Psoas muscle (tissue), 8 donors: ENCODE measurements around the gene NRF1. TPM values are rescaled to one million over a fixed set of nuclear protein-coding genes. Genes with fewer than 3 reads are reported as not detected.

Experiments used
- ATAC-seq, 4 donors: fragments of 200-7000 bp; cut with Tn5 transposase; one replicate each; pipeline ENCODE4 v1.9.1; 2020; ENCODE audit warnings: moderate library complexity in 3 of 4, mild to moderate bottlenecking in 2 of 4
- DNase-seq, 2 donors: peaks; one replicate each; pipeline ENCODE4 v3.0.0-alpha.2; 2020
- H3K27ac ChIP-seq: fragments of 200-600 bp; one replicate; pipeline ENCODE4 v1.8.0; 2022
- H3K27me3 ChIP-seq, 3 donors: fragments of 200-600 bp in 1 of 3; one replicate each; pipeline versions ENCODE4 v1.6.1 to v1.8.0; 2013 to 2022; ENCODE audit warnings: low read length in 2 of 3, mild to moderate bottlenecking in 2 of 3, moderate library complexity in 1 of 3; ENCODE audit not compliant: insufficient read depth in 3 of 3
- H3K36me3 ChIP-seq, 2 donors: fragments of 200-600 bp in 1 of 2; one replicate each; pipeline versions ENCODE4 v1.6.1 to v1.8.0; 2013 to 2022; ENCODE audit warnings: low read depth in 1 of 2, mild to moderate bottlenecking in 1 of 2, moderate library complexity in 1 of 2; ENCODE audit not compliant: insufficient read depth in 1 of 2
- H3K4me1 ChIP-seq: fragments of 200-600 bp; one replicate; pipeline ENCODE4 v1.8.0; 2022
- H3K4me3 ChIP-seq: fragments of 200-600 bp; one replicate; pipeline ENCODE4 v1.8.0; 2022; ENCODE audit warnings: mild to moderate bottlenecking
- H3K9me3 ChIP-seq: fragments of 200-600 bp; one replicate; pipeline ENCODE4 v1.8.0; 2022
- CTCF ChIP-seq: fragments of 200-600 bp; IDR thresholded peaks from one replicate; pipeline ENCODE4 v1.8.0; 2022; ENCODE audit warnings: antibody characterized with exemption
- WGBS, 3 donors: extraction: QIAGEN DNeasy Blood & Tissue Kit; methylation state at CpG; one replicate each; pipeline versions ENCODE4 v1.1.6 to v1.1.7; 2013; 5-methylcytosine and 5-hydroxymethylcytosine counted together
- intact Hi-C, 2 donors: fragments of 100-400 bp; cut with DNase I; formaldehyde crosslinking; loops; one replicate each; pipeline versions ENCODE4 v1.11.0 to v1.14.2; 2022
- polyA plus RNA-seq, 3 donors: library from polyadenylated mRNA; stranded (reverse); fragments of 200-250 nt; gene quantifications; one replicate each; pipeline ENCODE4 v1.2.3, GENCODE V29; 2013
- total RNA-seq, 4 donors: library from RNA; stranded (reverse); fragmentation: NEBNext Ultra II Directional in 2 of 4; extraction: Animal tissue kit (Norgen Biotek cat#: 25700) in 2 of 4; gene quantifications; one replicate each; pipeline versions ENCODE4 v1.2.1 to v1.2.4, GENCODE V29; 2021 to 2023
- donor health status: healthy with polysubstance abuse.
- donor health status: DM: no; HTN: no; CAD: no; lungs with moderate emphysema.
- donor health status: Bipolar disorder and iron deficiency.
- donor health status: healthy.
- donor health status: DM: yes; HTN: yes; CAD: no.
- donor health status: DM: no; HTN: no; CAD: no.
- donor health status: DM: no; HTN: no; CAD: no.
- donor health status: DM: yes; HTN: yes; CAD: no.

Gene NRF1
- total and polyA plus RNA-seq, 7 donors = 4.4 to 13.7 (median 10.0) TPM

DNA sequence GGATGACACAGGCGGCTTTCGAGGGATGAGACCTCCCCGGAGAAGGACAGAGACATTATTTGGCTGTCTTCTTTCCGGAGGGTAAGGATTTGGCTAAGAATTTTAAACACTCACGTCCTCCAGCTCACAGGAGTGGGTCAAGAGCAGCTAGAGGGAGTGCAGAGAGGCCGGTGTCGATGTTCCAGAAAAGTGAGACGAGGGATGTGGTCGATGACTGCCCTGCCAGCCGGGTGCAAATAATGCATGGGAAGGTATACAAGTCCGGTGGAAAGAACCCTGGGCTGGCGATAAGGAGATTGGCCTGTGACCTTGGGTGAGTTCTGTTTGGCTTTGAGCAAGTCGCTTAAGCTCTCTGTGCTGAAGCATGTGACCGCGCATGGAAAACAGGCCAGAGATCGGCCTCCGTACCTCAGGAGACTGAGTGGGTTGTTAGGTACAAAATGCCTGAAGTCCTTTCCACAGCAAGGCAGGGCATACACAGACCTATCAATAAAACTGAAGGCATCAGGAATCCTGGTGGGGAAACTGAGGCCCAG is 192.1 kb downstream of the NRF1 start:
- ATAC-seq (no peak), DNase-seq (no peak)
- H3K4me3 ChIP-seq = no peak overlapping the region
- 92 to 93% (median 92%) methylated on average over 17 of the region's 17 CpGs for WGBS, 3 donors
- TF ChIP-seq CTCF = no peak
- no peak overlapping the region for H3K27ac ChIP-seq
- intact Hi-C loops = no loop called here
- peaks cover 1% of the 10 kb centered on the region for H3K4me1 ChIP-seq
- no peaks in the 10 kb centered on the region for H3K27me3 ChIP-seq
- H3K36me3 ChIP-seq = no peaks in the 10 kb centered on the region
- no peaks in the 10 kb centered on the region for H3K9me3 ChIP-seq

GRCh38 chr7:129804111-129804889 is 192.8 kb downstream of the NRF1 start:
- WGBS, 3 donors = 62 to 64% (median 63%) methylated on average over 21 to 22 of the region's 22 CpGs
- H3K27me3 ChIP-seq = no peaks in the 10 kb centered on the region
- intact Hi-C loops = no loop called here
- H3K27ac ChIP-seq = no peak overlapping the region
- no peak overlapping the region for H3K4me3 ChIP-seq
- H3K9me3 ChIP-seq = no peaks in the 10 kb centered on the region
- no peak for TF ChIP-seq CTCF
- ATAC-seq = peak in 3 of 4 donors; percentile 40 to 43 (median 40)
- H3K4me1 ChIP-seq = no peaks in the 10 kb centered on the region
- H3K36me3 ChIP-seq = no peaks in the 10 kb centered on the region
- DNase-seq = no peak

DNA sequence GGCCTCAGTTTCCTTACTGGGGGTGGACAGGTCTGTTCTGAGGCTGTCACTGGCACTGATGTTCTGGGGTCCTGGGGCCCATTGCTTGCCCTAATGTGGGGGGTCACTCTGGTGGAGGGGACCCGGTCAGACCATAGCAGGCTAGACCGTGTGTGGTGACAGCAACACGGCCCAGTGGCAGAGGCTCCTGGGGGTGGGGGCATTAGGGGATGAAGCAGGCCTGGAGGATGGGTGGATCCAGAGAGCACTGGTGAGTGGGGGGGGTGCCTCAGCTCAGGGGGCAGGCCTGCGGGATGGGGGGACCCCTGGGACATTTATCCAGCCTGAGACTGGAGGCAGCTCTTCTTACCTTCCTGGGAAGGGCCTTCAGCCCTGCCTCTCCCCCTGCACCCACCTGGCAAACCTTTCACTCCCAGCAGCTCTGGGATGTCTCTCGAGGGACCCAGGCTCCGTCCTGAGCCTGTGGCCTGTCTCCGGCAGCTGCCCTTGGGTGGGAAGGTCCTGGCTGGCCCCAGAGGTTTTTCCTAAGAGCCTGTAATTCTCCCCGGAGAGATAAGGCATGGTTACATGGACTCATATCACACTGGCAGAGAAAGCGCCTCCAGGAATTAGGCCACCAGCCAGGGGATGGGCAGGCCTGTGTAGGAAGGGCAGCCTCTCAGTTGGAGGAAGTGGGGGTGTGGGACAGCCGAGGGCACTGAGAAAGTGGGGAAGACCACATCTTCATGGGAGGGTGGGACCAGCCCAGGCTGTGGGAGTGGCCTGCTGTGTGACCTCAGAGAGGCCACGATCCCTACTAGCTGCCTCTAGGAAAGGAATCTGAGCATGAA is 193.6 kb downstream of the NRF1 start:
- no peaks in the 10 kb centered on the region for H3K36me3 ChIP-seq
- ATAC-seq = peak in 2 of 4 donors; percentile 17 to 22
- no peaks in the 10 kb centered on the region for H3K27me3 ChIP-seq
- TF ChIP-seq CTCF = no peak
- H3K4me1 ChIP-seq = no peaks in the 10 kb centered on the region
- intact Hi-C loops = no loop called here
- no peak overlapping the region for H3K4me3 ChIP-seq
- 72 to 78% (median 77%) methylated on average over 11 of the region's 11 CpGs for WGBS, 3 donors
- H3K9me3 ChIP-seq = no peaks in the 10 kb centered on the region
- no peak overlapping the region for H3K27ac ChIP-seq
- DNase-seq = no peak

Other genes starting within 250 kb of the NRF1 start
- gene STRIP2, start 177.3 kb upstream of the NRF1 start, total RNA-seq = 10 to 100 TPM; 46.6 to 94.4 (median 58.4) TPM
- 10 to 100 TPM; 14.5 to 42.6 (median 21.1) TPM for gene STRIP2, start 177.3 kb upstream of the NRF1 start, polyA plus RNA-seq
- under 1 TPM in 2 of 4 donors, not detected in 2; 0.22 to 0.74 TPM for gene SMKR1, start 109.2 kb upstream of the NRF1 start, total RNA-seq
- gene SMKR1, start 109.2 kb upstream of the NRF1 start, polyA plus RNA-seq = under 1 TPM in 1 of 3 donors, not detected in 2; 0.25 TPM